Suprapubic skin (tissue), 4 donors: ENCODE results near the gene PLEKHO2.

Experiments
- CTCF ChIP-seq, 2 donors: fragments of 200-600 bp in 1 of 2; fragments of 450-650 bp in 1 of 2; sonication (generic) in 1 of 2; IDR thresholded peaks; one replicate each; pipeline ENCODE4 v1.5.1; 2016 to 2019; ENCODE audit warnings: antibody characterized with exemption in 2 of 2, mild to moderate bottlenecking in 1 of 2, moderate library complexity in 1 of 2
- EP300 ChIP-seq: sonication (generic); formaldehyde crosslinking; IDR thresholded peaks from one replicate; pipeline ENCODE4 v1.6.1; 2017; ENCODE audit warnings: antibody characterized with exemption
- POLR2A ChIP-seq, 2 donors: fragments of 450-650 bp; IDR thresholded peaks; one replicate each; pipeline ENCODE4 v1.6.1; 2017; ENCODE audit warnings: antibody characterized with exemption in 2 of 2, mild to moderate bottlenecking in 2 of 2, moderate library complexity in 2 of 2
- POLR2AphosphoS5 ChIP-seq, 3 donors: sonication (generic); formaldehyde crosslinking; IDR thresholded peaks; one replicate each; pipeline ENCODE4 v1.6.1; 2017; ENCODE audit warnings: antibody characterized with exemption in 3 of 3

- TF ChIP-seq CTCF (IDR thresholded peaks at IDR 0.05) (no peak), POLR2AphosphoS5 (IDR thresholded peaks at IDR 0.05) (no peak), POLR2A (IDR thresholded peaks at IDR 0.05) (no peak), EP300 (no peak)
These were observed 24.3 kb downstream of the PLEKHO2 start for GRCh38 chr15:64865998-64866520.
